Skin of body (tissue), 2 donors: Measurements from ENCODE around the gene WNT4. TPM values are rescaled to one million over a fixed set of nuclear protein-coding genes. Genes with fewer than 3 reads are reported as not detected.

ENCODE experiments used
- DNase-seq: peaks from one replicate; lab custom pipeline; 2025; lab: John Stamatoyannopoulos, UW
- total RNA-seq: library from RNA; depleted of rRNA; stranded (reverse); fragments of >200 nt; gene quantifications from one replicate; pipeline ENCODE4 v1.2.3, GENCODE V29; 2014

WNT4 gene
- total RNA-seq, 1 donor from 2014 or later, result 4.2 TPM

DNA sequence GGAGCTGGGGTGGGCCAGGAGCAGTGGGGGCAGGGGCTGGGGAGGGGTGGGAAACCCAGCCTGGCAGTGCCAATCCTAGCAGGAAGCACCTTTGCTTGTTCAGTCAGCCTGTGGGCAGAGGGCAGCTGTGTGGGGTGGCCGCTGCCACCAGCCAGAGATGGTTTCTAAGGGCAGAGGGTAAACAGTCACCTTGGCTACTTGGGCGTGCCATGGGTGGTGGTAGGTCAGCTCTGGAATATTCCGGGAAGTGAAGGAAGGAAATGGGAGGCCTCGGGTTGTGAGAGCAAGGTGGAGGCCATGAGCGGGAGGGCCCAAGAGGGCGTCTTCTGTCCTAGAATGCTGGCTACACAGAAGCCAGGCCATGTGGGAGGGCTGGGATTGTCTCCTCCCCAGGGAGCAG, 20.7 kb upstream of the WNT4 start:
- no peak for DNase-seq

- DNase-seq, result no peak
These were observed 20.2 kb upstream of the WNT4 start for GRCh38 chr1:22163137-22163536.

GRCh38 chr1:22159891-22160290, 17.0 kb upstream of the WNT4 start:
- no peak for DNase-seq

- no peak for DNase-seq
These were observed 15.8 kb upstream of the WNT4 start for GRCh38 chr1:22158654-22159053.

DNA sequence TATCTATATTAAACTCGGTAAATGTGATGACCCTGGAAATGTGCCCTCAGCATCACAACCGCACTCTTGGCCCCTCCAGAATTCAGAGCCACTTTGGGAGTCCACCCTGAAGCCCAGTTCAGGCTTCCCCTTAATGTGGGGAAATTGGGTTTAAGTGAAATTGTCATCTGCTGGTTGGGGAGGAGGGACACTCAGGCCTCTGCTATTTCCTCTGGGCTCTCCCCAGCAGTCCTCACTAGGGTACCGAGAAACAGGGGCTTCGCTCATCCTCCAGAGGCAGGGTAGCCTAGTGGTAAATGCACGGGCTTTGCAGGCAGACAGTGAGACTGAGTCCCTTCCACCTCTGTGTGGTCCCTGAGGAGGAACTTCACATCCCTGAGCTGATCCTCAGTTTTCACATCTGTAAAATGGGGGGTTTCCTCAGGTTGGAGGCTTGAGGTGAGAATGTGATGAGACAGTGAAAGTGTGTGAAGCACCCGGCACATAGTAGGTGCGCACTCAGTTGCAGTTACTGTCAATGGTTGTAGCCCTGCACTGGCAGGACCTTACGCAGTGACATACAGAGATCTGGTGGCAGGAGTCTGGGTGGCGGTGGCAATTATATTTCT, 14.6 kb upstream of the WNT4 start:
- DNase-seq, result no peak

DNA sequence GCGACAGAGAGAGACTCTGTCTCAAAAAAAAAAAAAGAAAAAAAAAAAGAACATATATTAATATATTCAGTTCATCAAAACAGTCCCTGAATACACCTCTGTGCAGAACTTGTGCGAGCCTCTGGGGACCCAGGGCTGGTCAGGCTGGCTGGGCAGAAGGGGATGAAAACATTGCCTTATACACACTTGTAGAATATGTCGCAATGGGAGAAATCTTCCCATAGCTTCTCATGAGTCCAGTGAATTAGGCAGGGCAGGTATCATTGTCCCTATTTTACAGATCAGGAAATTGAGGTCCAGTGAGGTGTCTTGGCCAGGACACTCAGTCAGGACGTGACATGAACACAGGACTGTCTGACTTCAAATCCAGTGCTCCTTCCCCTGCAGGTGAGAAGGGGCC, 12.6 kb upstream of the WNT4 start:
- DNase-seq, result no peak

GRCh38 chr1:22154626-22155025, 11.7 kb upstream of the WNT4 start:
- no peak for DNase-seq

DNA sequence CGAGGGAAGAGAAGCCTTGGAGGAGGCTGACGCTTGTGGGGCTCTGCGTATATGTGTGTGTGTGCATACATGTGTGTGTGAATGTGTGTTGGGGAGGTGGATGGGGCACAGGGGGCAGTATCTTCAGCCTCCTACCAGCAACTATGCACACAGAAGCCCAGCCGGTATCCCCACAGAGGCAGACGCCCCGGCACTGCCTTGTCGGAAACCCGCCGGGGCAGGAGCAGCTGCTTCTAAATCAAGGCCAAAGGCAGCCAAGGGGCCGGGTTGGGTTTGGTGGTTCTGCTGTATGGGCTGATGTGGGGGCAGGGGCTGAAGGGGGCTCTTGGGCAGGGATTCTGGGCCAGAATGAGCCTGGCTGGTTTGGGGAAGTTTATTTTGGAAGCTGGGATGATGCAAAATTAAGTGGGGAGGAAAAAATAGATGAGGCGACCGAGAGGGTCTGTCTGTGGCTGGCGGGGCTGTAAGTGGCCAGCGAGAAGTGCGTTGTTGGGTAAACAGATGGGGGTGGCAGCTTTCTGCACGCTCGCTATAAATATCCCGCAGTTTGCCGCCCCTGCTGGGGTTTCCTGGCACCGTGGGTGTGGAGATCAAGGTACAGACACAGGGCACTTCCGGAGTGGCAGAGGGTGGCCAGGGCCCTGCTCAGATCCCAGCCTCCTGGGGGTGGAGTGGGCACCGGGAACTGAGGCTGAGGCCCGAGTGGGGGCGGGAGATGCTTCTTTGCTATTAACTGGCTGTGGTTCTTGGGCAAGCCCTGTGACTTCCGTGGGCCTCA, 11.0 kb upstream of the WNT4 start:
- DNase-seq, result no peak

- no peak for DNase-seq
These were observed 8.0 kb upstream of the WNT4 start for GRCh38 chr1:22150923-22151322.

DNA sequence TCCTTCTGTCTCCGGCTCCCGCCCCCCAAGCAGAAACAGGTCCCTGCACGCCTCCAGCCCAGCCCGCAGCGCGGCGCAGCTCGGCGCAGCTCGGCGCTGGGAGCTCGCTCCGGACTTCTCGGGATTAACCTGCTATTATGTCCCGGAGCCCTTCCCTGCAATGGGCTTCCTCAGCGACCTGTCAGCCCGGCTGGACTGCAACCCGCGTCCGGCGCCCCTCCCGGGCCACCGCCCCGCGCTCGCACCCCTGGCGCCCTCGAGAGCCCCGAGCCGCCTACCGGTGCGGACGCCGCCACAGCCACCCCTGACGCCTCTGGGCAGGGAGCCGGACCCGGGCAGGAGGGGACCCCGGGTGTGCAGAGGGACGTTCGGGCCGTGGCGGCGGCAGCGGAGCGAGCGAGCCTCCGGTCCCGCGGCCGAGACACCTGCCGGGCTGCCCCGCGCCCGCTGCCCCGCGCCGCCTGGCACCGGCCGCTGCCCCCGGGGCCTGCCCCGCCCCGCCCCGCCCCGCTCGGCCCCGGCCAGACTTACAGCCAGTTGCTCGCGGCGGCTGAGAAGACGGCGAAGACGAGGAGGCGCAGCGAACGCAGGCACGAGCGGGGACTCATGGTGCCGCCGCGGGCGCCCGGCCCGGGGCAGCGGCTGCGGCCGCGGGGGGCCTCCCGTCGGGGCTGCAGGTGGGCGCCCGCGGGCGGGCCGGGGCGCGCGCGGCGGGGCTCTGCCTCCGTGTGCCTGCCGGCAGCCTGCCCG, 407 bp downstream of the WNT4 start:
- DNase-seq, result no peak

DNA sequence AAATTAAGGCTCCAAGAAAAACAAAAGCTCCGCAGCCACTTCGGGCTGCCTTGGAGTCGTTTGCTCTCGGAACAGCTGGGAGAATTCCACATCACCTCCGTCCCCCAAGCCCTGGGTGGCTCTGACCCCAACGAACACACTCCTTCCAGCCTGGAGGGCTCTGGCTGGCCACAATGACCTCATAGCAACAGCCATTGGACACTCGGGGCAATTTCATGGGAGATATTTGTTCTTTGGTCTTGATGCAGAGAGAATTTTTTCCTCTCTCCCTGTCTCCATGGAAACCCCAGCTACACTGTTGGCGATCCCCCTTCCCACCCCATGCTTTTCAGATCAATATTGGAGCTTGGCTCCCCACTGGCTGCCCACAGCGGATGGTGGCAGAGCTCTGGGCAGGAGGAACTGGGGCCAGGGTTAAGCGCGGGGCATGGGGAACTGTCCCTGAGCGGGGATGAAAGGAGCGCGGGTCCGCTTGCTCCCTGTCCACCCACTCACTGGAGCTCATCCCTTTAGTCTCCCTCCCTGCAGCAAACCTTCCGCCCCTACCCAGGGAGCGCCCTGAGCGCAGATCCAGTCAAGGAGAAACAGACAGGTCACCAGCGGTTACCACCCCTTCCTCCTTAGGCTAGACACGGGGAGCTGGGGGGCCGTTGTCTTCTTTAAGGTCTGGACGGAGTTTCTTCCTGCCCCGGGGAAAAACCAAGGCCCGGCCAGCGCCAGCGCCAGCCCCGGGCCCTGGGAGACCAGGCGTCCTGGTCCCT, 1.2 kb downstream of the WNT4 start:
- no peak for DNase-seq

GRCh38 chr1:22140694-22141093, 2.2 kb downstream of the WNT4 start:
- no peak for DNase-seq

GRCh38 chr1:22139817-22140216, 3.1 kb downstream of the WNT4 start:
- DNase-seq, result no peak

GRCh38 chr1:22139066-22139594, 3.8 kb downstream of the WNT4 start:
- DNase-seq, result no peak

- no peak for DNase-seq
These were observed 5.7 kb downstream of the WNT4 start for GRCh38 chr1:22137004-22137720.

GRCh38 chr1:22133931-22134324, 9.0 kb downstream of the WNT4 start:
- no peak for DNase-seq

DNA sequence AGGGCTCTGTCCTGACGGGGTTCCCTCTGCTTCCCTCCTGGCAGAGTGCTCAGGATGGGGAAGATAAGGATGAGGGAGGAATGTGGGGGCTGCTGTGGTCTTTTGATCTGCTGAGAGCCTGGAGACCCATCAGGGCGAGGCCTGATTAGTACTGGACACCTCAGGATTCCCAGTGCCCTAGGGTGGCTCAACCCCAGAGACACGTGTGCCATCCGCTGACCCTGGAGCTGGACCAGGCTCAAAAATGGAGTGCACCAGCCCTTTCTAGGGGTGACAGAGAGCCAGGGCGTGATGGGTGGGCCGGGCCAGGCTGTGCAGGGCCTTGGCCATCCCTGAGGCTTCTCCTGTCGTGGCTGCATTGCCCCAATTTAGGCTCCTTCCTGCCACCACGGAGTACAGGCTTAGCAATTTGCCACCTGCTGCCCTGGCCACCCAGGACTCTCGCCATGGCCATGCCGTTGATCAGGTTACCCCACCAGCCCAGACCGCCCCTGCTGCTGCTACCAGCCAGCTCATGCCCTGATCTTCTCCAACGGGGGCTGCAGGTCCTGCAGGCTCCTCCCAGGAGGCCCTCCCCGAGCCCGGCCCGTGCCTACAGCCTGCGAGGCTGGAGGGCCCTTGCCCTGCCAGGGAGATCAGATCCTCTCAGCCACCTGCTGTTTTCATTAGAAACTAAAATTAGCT, 9.5 kb downstream of the WNT4 start:
- DNase-seq, result no peak

GRCh38 chr1:22132517-22133235, 10.2 kb downstream of the WNT4 start:
- DNase-seq, result no peak

DNA sequence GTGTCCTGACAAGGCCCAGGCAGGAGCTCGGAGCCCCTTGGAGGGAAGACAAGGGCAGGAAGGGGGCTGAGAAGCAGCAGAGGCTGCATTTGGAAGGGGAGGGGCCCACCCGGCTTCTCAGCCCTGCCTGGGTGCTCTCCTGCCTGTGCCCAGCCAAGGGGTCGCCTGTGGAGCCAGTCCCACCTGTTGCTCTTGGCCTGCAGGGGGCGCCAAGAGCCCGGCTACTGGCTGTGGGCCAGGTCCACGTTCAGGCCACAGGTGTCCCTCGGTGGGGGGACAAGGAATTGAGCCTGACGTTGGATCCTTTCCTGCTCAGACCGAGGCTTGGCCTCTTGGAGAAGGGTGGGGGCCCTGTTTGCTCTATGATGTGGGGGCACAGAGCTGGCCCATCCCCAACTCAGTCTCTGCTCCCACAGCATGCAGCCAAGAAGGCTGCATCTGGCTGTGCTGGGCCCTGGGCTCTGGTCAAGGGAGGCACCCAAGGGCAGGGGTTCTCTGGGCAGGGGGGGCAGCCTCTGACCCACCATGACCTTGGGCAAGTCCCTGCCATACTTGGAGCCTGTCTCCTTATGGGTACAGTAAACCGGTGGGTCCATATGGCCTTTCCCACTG, 10.9 kb downstream of the WNT4 start:
- DNase-seq, result no peak
